Gastrocnemius medialis (tissue), 4 donors: ENCODE results near the gene IL12RB1. TPM values are rescaled to one million over a fixed set of nuclear protein-coding genes. Genes with fewer than 3 reads are reported as not detected.
A peak's percentile ranks its signal among the peaks of the same experiment; 100 is the strongest.

Source experiments
- ATAC-seq, 2 donors: fragments of 150-250 bp; one replicate each; pipeline ENCODE4 v1.9.1; 2016
- DNase-seq, 2 donors: peaks; one replicate each; pipeline ENCODE4 v3.0.0-alpha.2; 2019
- H3K27ac ChIP-seq, 4 donors: fragments of 200-600 bp; sonication (generic); 1 replicate in 1 of 4; 2 replicates in 3 of 4; pipeline ENCODE4 v1.5.1; 2016 to 2018; ENCODE audit warnings: mild to moderate bottlenecking in 2 of 4, moderate library complexity in 1 of 4
- H3K27me3 ChIP-seq, 3 donors: fragments of 200-600 bp; sonication (generic) in 2 of 3; 1 replicate in 1 of 3; 2 replicates in 2 of 3; pipeline versions ENCODE4 v1.5.1 to v1.6.0; 2016 to 2019; ENCODE audit warnings: mild to moderate bottlenecking in 1 of 3, moderate library complexity in 1 of 3
- H3K36me3 ChIP-seq, 2 donors: fragments of 200-600 bp; sonication (generic) in 1 of 2; one replicate each; pipeline ENCODE4 v1.5.1; 2017 to 2018
- H3K4me1 ChIP-seq, 2 donors: fragments of 200-600 bp; sonication (generic) in 1 of 2; one replicate each; pipeline ENCODE4 v1.5.1; 2016 to 2017; ENCODE audit warnings: mild to moderate bottlenecking in 2 of 2
- H3K4me3 ChIP-seq, 4 donors: fragments of 200-600 bp; sonication (generic) in 3 of 4; 1 replicate in 1 of 4; 2 replicates in 3 of 4; pipeline ENCODE4 v1.5.1; 2016 to 2019; ENCODE audit warnings: mild to moderate bottlenecking in 2 of 4
- H3K9me3 ChIP-seq, 3 donors: fragments of 200-600 bp; sonication (generic) in 2 of 3; 1 replicate in 1 of 3; 2 replicates in 2 of 3; pipeline ENCODE4 v1.5.1; 2016 to 2019
- CTCF ChIP-seq, 5 experiments: fragments of 450-650 bp in 3 of 5; fragments of 200-600 bp in 2 of 5; sonication (generic) in 2 of 5; IDR thresholded peaks in 4 of 5; conservative IDR thresholded peaks in 1 of 5; 1 replicate in 4 of 5; 2 replicates in 1 of 5; pipeline ENCODE4 v1.5.1; 2016 to 2019; ENCODE audit warnings: antibody characterized with exemption in 5 of 5, mild to moderate bottlenecking in 3 of 5, moderate library complexity in 3 of 5
- POLR2A ChIP-seq, 2 donors: fragments of 450-650 bp; IDR thresholded peaks; one replicate each; pipeline ENCODE4 v1.6.1; 2017; ENCODE audit warnings: antibody characterized with exemption in 2 of 2, mild to moderate bottlenecking in 2 of 2, moderate library complexity in 2 of 2
- in situ Hi-C, 4 donors: fragments of 200-750 bp; cut with MboI; loops; one replicate each; pipeline versions ENCODE4 v1.15.0 to v1.8.0; 2017; ENCODE audit warnings: low sequenced_read_pairs in 4 of 4
- intact Hi-C: fragments of 100-400 bp; cut with DNase I; formaldehyde crosslinking; loops from one replicate; pipeline ENCODE4 v1.15.1; 2023; ENCODE audit warnings: low total_unique reads
- total RNA-seq, 4 donors: library from RNA; depleted of rRNA; stranded (reverse); fragments of >200 nt; gene quantifications; one replicate each; pipeline versions ENCODE4 v1.1.0 to v1.2.3, GENCODE V29; 2016

Gene IL12RB1
- total RNA-seq, 4 donors from 2014 or later: 0.16 to 0.20 TPM; not detected in 2

DNA sequence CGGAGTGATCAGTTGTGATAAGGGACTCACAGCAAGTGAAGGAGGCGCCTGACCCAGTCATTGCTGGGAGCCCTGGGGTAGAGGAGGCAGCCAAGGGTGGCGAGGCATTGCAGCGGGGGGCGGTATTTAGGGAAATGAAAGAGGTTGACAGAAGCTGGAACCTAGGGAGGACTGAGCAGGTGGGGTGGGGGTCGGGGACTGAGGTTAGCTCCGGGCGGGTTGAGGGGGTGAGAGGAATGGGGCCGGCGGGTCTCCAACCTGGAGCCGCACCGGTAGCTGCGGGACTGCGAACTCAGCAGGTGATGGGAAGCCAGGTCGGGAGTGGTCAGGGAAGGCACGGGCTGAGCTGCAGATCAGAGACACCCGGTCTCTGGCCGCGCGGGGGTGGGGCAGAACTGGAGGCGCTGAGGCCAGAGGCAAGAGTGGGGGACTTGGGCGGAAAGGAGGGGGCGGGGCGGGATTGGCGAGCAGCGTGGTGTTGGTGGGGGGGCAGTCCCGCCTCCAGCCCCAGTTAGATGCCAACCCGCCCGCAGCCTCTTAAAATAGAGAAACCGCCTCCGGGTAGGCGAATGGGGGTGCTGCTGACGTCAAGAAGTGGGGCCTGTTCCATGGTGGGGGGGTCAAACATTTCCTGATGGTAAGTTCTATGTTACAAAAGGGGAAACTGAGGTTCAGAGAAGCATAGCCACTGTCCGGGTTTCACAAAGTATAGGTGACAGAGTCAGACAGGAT, 12.3 kb upstream of the IL12RB1 start:
- intact Hi-C loops: no loop called here
- no peak for DNase-seq
- Histone ChIP-seq H3K4me1 (peaks cover 0 to 5% of the 10 kb centered on the region in 2 donors), H3K4me3 (no peak overlapping the region), H3K27ac (no peak overlapping the region), H3K9me3 (no peaks in the 10 kb centered on the region), H3K36me3 (no peaks in the 10 kb centered on the region), H3K27me3 (peaks cover 51 to 74% (median 57%) of the 10 kb centered on the region in 3 donors)
- ATAC-seq: no peak
- TF ChIP-seq CTCF (IDR thresholded peaks at IDR 0.05 in 4 of 5, conservative IDR thresholded peaks at IDR 0.05 in 1 of 5) (no peak), POLR2A (IDR thresholded peaks at IDR 0.05) (no peak)
- in situ Hi-C loops: loop anchor here in 1 of 4 donors (25.0 kb wide), 1 partner anchor 487 kb away; no protein-coding TSS in a partner anchor

DNA sequence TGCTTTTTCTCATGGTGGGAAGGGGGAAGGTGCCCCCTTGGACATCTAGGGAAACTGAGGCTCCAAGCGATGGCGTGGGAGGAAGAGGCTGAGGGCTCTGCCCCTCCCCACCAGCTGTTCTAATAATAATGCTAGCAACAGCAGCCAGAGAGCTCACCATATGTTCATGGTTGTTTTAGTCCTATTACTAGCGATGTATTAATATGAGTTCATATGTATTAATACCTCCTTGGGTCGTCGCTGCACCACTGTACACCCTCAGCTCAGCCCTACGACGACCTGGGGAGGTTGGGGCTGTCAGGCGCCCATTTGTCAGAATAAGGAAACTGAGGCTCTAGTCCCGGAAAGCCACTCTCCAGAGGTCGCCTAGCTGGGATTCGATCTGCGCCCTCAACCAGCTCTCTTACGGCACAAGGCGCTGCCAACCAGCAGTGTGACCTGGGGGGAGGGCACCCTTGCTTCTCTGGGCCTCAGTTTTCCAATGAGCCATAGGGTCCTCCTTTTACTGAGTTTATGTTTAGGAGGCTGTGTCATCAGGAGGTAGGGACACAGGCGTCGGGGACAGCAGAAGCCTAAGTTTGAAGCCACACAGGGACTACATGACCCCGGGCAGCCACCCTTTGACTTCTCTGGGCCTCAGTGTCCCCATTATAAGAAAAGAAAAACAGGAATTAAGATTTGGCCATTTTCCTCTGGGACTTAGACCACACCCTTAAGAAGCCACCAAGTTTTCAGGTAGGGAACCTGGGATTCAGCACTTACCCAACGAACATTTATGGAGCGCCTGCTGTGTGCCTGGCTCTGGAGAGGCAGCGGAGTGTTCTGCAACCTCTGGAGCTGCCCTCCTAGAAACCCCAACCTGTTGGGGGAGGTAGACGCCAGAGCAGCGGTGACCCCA, 11.5 kb upstream of the IL12RB1 start:
- TF ChIP-seq CTCF (IDR thresholded peaks at IDR 0.05 in 4 of 5, conservative IDR thresholded peaks at IDR 0.05 in 1 of 5): no peak
- TF ChIP-seq POLR2A (IDR thresholded peaks at IDR 0.05): no peak
- no peaks in the 10 kb centered on the region for H3K36me3 ChIP-seq
- no peak overlapping the region for H3K27ac ChIP-seq
- ATAC-seq: no peak
- peaks cover 0 to 5% of the 10 kb centered on the region in 2 donors for H3K4me1 ChIP-seq
- in situ Hi-C loops (loop anchor here in 1 of 4 donors (25.0 kb wide), 1 partner anchor 486 kb away; no protein-coding TSS in a partner anchor), intact Hi-C loops (no loop called here)
- peaks cover 44 to 73% (median 52%) of the 10 kb centered on the region in 3 donors for H3K27me3 ChIP-seq
- H3K4me3 ChIP-seq: peak overlapping the region in 2 of 4 donors; percentile 28 to 42
- H3K9me3 ChIP-seq: no peaks in the 10 kb centered on the region
- no peak for DNase-seq

GRCh38 chr19:18097217-18097992, 10.7 kb upstream of the IL12RB1 start, which contains the start of gene MAST3:
MAST3 (plus strand) TSS chr19:18097778; CDS start chr19:18097793, 15 bp downstream.
- H3K4me3 ChIP-seq: peak within 1 kb of the TSS in 2 of 4 donors; percentile 28 to 42
- H3K27ac ChIP-seq: no peak within 1 kb of the TSS
- ATAC-seq: peak; percentile 53 to 56
- no peak for TF ChIP-seq POLR2A (IDR thresholded peaks at IDR 0.05)
- no peak for TF ChIP-seq CTCF (IDR thresholded peaks at IDR 0.05 in 4 of 5, conservative IDR thresholded peaks at IDR 0.05 in 1 of 5)
- in situ Hi-C loops (loop anchor here in 1 of 4 donors (25.0 kb wide), 1 partner anchor 485 kb away; no protein-coding TSS in a partner anchor), intact Hi-C loops (no loop called here)
- peaks cover 0 to 5% of the 10 kb centered on the region in 2 donors for H3K4me1 ChIP-seq
- peak; percentile 45 to 65 for DNase-seq
- H3K9me3 ChIP-seq: no peaks in the 10 kb centered on the region
- peaks cover 36 to 67% (median 44%) of the 10 kb centered on the region in 3 donors for H3K27me3 ChIP-seq
- no peaks in the 10 kb centered on the region for H3K36me3 ChIP-seq

- ATAC-seq (no peak), DNase-seq (no peak)
- H3K9me3 ChIP-seq: no peaks in the 10 kb centered on the region
- in situ Hi-C loops (loop anchor here in 1 of 4 donors (25.0 kb wide), 1 partner anchor 484 kb away; no protein-coding TSS in a partner anchor), intact Hi-C loops (no loop called here)
- no peaks in the 10 kb centered on the region for H3K36me3 ChIP-seq
- TF ChIP-seq CTCF (IDR thresholded peaks at IDR 0.05 in 4 of 5, conservative IDR thresholded peaks at IDR 0.05 in 1 of 5) (no peak), POLR2A (IDR thresholded peaks at IDR 0.05) (no peak)
- peaks cover 0 to 5% of the 10 kb centered on the region in 2 donors for H3K4me1 ChIP-seq
- H3K4me3 ChIP-seq: no peak overlapping the region
- peaks cover 36 to 59% (median 40%) of the 10 kb centered on the region in 3 donors for H3K27me3 ChIP-seq
- no peak overlapping the region for H3K27ac ChIP-seq
Observed at GRCh38 chr19:18096258-18096657, 9.5 kb upstream of the IL12RB1 start.
